Measurements from ENCODE around the gene ARG1. TPM values are rescaled to one million over a fixed set of nuclear protein-coding genes. Genes with fewer than 3 reads are reported as not detected.

The ARG1 gene
- total RNA-seq, 1 experiment from 2014 or later, result 0.69 TPM

DNA sequence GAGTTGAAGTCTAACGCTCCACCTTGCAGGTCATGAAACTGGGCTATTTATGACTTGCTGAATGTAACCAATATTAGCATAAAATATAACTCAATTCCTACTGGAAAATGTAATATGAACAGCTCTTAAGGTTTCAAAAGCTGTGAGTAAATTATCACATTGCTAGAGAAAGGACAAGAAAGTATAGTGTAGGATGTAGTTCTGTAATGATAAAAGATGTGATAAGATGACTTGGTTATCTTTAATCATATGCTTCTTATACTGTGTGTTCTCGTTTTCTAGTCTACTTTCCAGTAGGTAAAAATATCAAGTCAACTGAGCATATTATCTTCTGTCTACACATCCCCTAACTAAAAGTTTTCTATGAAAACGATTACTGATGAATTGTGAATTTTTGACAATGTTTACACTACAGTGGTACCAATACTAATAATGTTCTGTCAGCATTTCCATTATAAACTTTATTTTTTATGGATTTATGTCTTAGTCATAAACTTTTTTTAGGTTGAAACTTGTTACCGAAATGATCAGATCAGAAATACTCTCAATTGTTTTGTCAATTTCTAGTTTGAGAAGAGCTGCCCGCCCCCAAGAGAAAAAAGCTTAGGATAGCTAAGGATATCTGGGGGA, 40.4 kb downstream of the ARG1 start:
- no peak overlapping the region for H3K4me2 ChIP-seq (ENCODE audit: low read length)
- no peaks in the 10 kb centered on the region for H3K79me2 ChIP-seq (ENCODE audit: insufficient read depth, low read length)
- no peak for ATAC-seq
- no peaks in the 10 kb centered on the region for H3K4me1 ChIP-seq (ENCODE audit: control insufficient read depth in 1 of 2, insufficient read depth in 2 of 2, low read length in 2 of 2)
- ChIA-PET POLR2A (no interaction called here), CTCF (interaction anchor here (4.1 kb wide), 1 partner anchor 15 kb away, joined by 15 read pairs; the partner anchor contains the start of gene MED23), RAD21 (ENCODE audit: low non-redundant PET in 1 of 2, low total read pairs in 2 of 2, uncharacterized antibody in 2 of 2, unreplicated experiment in 2 of 2) (no interaction called here)
- intact Hi-C loops (cut with micrococcal nuclease), result no loop called here
- no peaks in the 10 kb centered on the region for H3K27me3 ChIP-seq (ENCODE audit: insufficient read depth, low read length)
- no peak for DNase-seq (ENCODE audit: low read depth, low spot score)
- H4K20me1 ChIP-seq (ENCODE audit: insufficient read depth), result no peaks in the 10 kb centered on the region; the same call in 1 of the 2 replicates
- H3K4me3 ChIP-seq (replicated peaks in 1 of 2; ENCODE audit: low read depth in 1 of 2, low read length in 2 of 2), result no peak overlapping the region
- no peaks in the 10 kb centered on the region for H3K9me3 ChIP-seq (ENCODE audit: control insufficient read depth in 1 of 2, insufficient read depth in 1 of 2, low read depth in 1 of 2, low read length in 2 of 2)
- H3K27ac ChIP-seq (ENCODE audit: low read depth, low read length), result no peak overlapping the region
- TF ChIP-seq SP1 (IDR thresholded peaks at IDR 0.05; ENCODE audit: low read depth) (no peak), POLR2A (IDR thresholded peaks at IDR 0.05; ENCODE audit: borderline replicate concordance, extremely low read depth, insufficient read depth, insufficient read length) (no peak), SIN3A (IDR thresholded peaks at IDR 0.05; ENCODE audit: low read depth) (no peak), EZH2 (IDR thresholded peaks at IDR 0.05) (no peak), CEBPB (IDR thresholded peaks at IDR 0.05; ENCODE audit: low read depth) (no peak), CBX3 (IDR thresholded peaks at IDR 0.05; ENCODE audit: low read depth) (no peak), FOSL1 (IDR thresholded peaks at IDR 0.05; ENCODE audit: low read depth) (no peak)
- TF ChIP-seq, protein P1, sequence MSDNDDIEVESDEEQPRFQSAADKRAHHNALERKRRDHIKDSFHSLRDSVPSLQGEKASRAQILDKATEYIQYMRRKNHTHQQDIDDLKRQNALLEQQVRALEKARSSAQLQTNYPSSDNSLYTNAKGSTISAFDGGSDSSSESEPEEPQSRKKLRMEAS (IDR thresholded peaks at IDR 0.05), result no peak
- TF ChIP-seq, protein P2, sequence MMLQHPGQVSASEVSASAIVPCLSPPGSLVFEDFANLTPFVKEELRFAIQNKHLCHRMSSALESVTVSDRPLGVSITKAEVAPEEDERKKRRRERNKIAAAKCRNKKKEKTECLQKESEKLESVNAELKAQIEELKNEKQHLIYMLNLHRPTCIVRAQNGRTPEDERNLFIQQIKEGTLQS (IDR thresholded peaks at IDR 0.05), result no peak
- TF ChIP-seq, protein P3, sequence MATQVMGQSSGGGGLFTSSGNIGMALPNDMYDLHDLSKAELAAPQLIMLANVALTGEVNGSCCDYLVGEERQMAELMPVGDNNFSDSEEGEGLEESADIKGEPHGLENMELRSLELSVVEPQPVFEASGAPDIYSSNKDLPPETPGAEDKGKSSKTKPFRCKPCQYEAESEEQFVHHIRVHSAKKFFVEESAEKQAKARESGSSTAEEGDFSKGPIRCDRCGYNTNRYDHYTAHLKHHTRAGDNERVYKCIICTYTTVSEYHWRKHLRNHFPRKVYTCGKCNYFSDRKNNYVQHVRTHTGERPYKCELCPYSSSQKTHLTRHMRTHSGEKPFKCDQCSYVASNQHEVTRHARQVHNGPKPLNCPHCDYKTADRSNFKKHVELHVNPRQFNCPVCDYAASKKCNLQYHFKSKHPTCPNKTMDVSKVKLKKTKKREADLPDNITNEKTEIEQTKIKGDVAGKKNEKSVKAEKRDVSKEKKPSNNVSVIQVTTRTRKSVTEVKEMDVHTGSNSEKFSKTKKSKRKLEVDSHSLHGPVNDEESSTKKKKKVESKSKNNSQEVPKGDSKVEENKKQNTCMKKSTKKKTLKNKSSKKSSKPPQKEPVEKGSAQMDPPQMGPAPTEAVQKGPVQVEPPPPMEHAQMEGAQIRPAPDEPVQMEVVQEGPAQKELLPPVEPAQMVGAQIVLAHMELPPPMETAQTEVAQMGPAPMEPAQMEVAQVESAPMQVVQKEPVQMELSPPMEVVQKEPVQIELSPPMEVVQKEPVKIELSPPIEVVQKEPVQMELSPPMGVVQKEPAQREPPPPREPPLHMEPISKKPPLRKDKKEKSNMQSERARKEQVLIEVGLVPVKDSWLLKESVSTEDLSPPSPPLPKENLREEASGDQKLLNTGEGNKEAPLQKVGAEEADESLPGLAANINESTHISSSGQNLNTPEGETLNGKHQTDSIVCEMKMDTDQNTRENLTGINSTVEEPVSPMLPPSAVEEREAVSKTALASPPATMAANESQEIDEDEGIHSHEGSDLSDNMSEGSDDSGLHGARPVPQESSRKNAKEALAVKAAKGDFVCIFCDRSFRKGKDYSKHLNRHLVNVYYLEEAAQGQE (IDR thresholded peaks at IDR 0.05; ENCODE audit: low read depth), result no peak
- H3K36me3 ChIP-seq (ENCODE audit: control insufficient read depth in 1 of 2, insufficient read depth in 2 of 2, low read length in 2 of 2), result peaks cover 9 to 32% of the 10 kb centered on the region in 2 experiments; a peak in 3 of 4 replicates
- no peak overlapping the region for H2AFZ ChIP-seq (ENCODE audit: low read depth, low read length, poor library complexity, severe bottlenecking)
- H3K9me2 ChIP-seq (ENCODE audit: insufficient read depth), result no peaks in the 10 kb centered on the region
- no peak overlapping the region for H3K9ac ChIP-seq (ENCODE audit: low read length)
- BruUV-seq (replicated peaks), result no TSS peak
